ENCODE measurements around the gene RHOV.

- TF ChIP-seq POLR2A (IDR thresholded peaks at IDR 0.05) (peak in 1 of 2 donors; percentile 72), CTCF (IDR thresholded peaks at IDR 0.05) (peak; percentile 61 to 92 (median 76))
Observed at GRCh38 chr15:40906091-40906990, 32.3 kb upstream of the RHOV start.
